Measurements from ENCODE around the gene PLP2. TPM values are rescaled to one million over a fixed set of nuclear protein-coding genes. Genes with fewer than 3 reads are reported as not detected.
A peak's percentile ranks its signal among the peaks of the same experiment; 100 is the strongest.

Gene PLP2
- total and polyA plus RNA-seq, 7 donors: 17.8 to 320 (median 77.7) TPM

DNA sequence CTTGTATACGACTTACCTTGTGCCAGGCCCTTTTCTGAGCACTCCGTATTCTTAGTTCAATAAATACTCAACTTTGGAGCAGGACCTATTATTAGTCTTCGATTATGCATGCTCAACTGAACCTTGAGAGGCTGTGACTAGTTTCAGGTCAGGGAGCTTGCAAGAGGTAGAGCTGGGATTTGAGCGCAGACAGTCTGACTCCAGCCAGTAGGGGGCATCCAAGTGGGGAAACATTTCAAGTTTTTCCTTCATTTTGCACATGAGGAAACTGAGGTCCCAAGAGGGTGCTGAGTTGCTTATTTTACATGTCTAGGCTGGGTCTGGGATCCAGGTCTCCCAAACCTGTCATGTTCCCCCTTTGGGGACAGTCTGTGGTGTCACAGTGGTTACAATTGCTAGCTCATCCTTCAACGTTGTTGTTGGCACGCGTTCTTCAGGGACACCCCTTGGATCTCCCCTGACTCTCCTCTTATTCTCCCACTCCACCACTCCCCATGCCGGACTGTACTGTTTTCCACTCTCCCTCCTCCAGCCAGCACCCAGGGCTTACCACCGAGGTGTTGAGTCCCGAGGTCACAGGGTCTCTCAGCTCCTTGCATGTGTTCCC lies 21.1 kb downstream of the PLP2 start:
- Histone ChIP-seq H3K27me3 (ENCODE audit: insufficient read depth in 3 of 3, low read length in 2 of 3) (no peaks in the 10 kb centered on the region), H3K36me3 (ENCODE audit: insufficient read depth in 1 of 2, low read depth in 1 of 2) (no peaks in the 10 kb centered on the region), H3K4me3 (no peak overlapping the region), H3K27ac (no peak overlapping the region), H3K4me1 (no peaks in the 10 kb centered on the region), H3K9me3 (peaks cover 4% of the 10 kb centered on the region)
- intact Hi-C loops (cut with DNase I): no loop called here
- no peak for DNase-seq
- TF ChIP-seq, protein P1, sequence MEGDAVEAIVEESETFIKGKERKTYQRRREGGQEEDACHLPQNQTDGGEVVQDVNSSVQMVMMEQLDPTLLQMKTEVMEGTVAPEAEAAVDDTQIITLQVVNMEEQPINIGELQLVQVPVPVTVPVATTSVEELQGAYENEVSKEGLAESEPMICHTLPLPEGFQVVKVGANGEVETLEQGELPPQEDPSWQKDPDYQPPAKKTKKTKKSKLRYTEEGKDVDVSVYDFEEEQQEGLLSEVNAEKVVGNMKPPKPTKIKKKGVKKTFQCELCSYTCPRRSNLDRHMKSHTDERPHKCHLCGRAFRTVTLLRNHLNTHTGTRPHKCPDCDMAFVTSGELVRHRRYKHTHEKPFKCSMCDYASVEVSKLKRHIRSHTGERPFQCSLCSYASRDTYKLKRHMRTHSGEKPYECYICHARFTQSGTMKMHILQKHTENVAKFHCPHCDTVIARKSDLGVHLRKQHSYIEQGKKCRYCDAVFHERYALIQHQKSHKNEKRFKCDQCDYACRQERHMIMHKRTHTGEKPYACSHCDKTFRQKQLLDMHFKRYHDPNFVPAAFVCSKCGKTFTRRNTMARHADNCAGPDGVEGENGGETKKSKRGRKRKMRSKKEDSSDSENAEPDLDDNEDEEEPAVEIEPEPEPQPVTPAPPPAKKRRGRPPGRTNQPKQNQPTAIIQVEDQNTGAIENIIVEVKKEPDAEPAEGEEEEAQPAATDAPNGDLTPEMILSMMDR (IDR thresholded peaks at IDR 0.05): peak; percentile 44
- WGBS, 3 donors: 63 to 67% (median 65%) methylated on average over 9 to 10 of the region's 10 CpGs
- ATAC-seq: no peak

DNA sequence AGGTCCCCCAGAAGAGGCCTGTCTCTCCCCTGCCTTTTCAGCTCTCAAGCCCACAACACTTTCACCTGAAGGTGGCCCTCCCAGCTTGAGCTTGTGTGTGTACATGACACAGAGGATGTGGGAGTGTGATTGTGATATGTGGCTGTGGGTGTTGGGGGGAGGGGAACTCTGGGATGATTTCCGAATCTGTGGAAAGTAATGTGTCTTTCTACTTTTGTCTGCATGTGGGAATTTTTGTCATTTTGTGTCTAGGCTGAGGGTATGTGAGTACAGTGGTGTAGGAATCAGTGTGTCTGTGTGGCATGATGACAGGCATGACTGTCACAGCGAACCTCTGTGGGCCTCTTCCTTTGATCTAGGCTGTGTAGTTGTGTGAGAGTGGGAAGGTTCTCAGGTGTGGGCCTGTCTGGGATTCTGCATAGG lies 21.9 kb downstream of the PLP2 start:
- 70 to 79% (median 75%) methylated on average over 1 to 2 of the region's 2 CpGs for WGBS, 3 donors
- no peak overlapping the region for H3K27ac ChIP-seq
- DNase-seq: no peak
- intact Hi-C loops (cut with DNase I): no loop called here
- TF ChIP-seq, protein P1 (IDR thresholded peaks at IDR 0.05): no peak
- no peak overlapping the region for H3K4me3 ChIP-seq
- H3K27me3 ChIP-seq (ENCODE audit: insufficient read depth in 3 of 3, low read length in 2 of 3): peaks cover 0 to 7% (median 0%) of the 10 kb centered on the region in 3 donors
- no peaks in the 10 kb centered on the region for H3K4me1 ChIP-seq
- H3K36me3 ChIP-seq (ENCODE audit: insufficient read depth in 1 of 2, low read depth in 1 of 2): no peaks in the 10 kb centered on the region
- H3K9me3 ChIP-seq: peaks cover 4% of the 10 kb centered on the region
- ATAC-seq: no peak

DNA sequence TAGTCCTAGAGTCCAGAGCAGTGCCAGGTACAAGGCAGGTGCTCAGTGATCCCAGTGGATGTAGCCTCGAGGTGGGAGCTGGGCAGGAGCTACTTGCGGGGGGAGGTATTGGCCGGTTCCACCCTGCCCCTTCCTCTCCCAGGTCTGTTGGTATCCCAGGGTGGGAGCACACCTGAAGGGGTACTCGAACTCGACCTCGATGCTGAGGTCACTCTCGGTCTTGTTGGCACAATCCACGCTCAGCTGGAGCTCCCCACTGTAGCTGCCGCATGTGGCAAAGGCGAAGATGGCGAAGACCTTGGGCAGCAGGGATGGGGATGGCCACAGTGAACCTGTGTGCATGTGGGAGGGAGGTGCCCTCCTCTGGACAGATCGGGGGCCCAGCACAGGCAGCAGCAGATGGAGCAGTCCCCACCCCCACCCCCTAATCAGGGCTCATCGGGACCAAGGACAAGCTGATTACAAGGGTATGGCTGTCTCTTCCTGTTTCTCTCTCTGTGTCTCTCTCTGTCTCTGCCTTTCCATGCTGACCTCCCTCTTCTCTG lies 25.9 kb downstream of the PLP2 start:
- intact Hi-C loops (cut with DNase I): no loop called here
- H3K36me3 ChIP-seq (ENCODE audit: insufficient read depth in 1 of 2, low read depth in 1 of 2): no peaks in the 10 kb centered on the region
- DNase-seq (no peak), ATAC-seq (no peak)
- no peaks in the 10 kb centered on the region for H3K9me3 ChIP-seq
- H3K4me3 ChIP-seq: no peak overlapping the region
- H3K4me1 ChIP-seq: no peaks in the 10 kb centered on the region
- H3K27me3 ChIP-seq (ENCODE audit: insufficient read depth in 3 of 3, low read length in 2 of 3): peaks cover 0 to 7% (median 0%) of the 10 kb centered on the region in 3 donors
- no peak overlapping the region for H3K27ac ChIP-seq
- TF ChIP-seq, protein P1 (IDR thresholded peaks at IDR 0.05): no peak
- 66 to 70% (median 69%) methylated on average over 10 to 13 of the region's 13 CpGs for WGBS, 3 donors

DNA sequence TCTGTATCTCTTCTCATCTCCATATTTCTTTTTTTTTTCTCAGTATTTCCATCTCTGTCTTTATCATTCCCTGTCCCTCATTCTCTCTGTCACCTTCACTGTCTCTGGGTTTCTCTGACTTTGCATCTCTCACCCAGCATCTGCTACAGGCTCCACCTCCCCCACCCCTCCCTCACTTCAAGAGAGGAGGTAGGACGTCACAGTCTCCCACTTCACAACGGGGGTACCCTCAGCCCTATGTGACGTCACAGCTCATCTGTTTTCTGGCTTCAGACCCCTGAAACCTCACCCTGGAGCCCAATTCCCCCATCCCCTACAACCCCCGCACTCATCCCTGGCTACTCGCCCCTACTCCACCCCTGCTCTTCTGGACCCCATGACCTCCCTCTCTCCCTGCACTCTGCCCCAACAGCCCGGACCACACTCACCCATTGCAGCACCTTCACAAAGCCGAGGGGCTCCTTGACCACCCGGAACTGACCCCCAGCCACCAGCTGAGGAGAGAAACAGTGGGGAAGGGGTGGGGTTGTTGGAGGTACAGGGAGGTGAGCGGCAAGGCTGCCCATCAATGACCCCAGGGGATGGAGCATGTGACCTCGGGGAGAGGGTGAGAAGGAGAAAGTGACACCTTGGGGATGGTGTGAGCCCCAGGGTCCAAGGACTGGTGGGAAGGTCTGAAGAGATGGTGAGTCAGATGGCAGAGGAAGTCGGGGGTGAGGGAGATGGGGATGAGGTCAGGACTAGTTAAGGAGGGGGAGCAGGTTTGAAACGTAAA lies 27.0 kb downstream of the PLP2 start:
- Histone ChIP-seq H3K36me3 (ENCODE audit: insufficient read depth in 1 of 2, low read depth in 1 of 2) (no peaks in the 10 kb centered on the region), H3K27me3 (ENCODE audit: insufficient read depth in 3 of 3, low read length in 2 of 3) (peaks cover 0 to 7% (median 0%) of the 10 kb centered on the region in 3 donors), H3K4me3 (no peak overlapping the region), H3K27ac (no peak overlapping the region), H3K9me3 (no peaks in the 10 kb centered on the region), H3K4me1 (no peaks in the 10 kb centered on the region)
- DNase-seq (no peak), ATAC-seq (no peak)
- TF ChIP-seq, protein P1 (IDR thresholded peaks at IDR 0.05): no peak
- WGBS, 3 donors: 10 to 36% (median 14%) methylated on average over 12 of the region's 12 CpGs
- intact Hi-C loops (cut with DNase I): no loop called here
